BJ (cell line): ENCODE measurements around the gene NUCB1. TPM values are rescaled to one million over a fixed set of nuclear protein-coding genes. Genes with fewer than 3 reads are reported as not detected.
"Not testable (repeated sequence)": the region's sequence is repeated elsewhere in the genome, so short reads cannot be mapped to it uniquely, and the experiment has no call there.

Experiments
- CTCF ChIA-PET: fragments of 350-600 bp; formaldehyde crosslinking; extraction: SDS; loops from one replicate; lab custom pipeline; 2021; ENCODE audit warnings: antibody characterized with exemption, inconsistent platforms; lab: Yijun Ruan, JAX
- POLR2A ChIA-PET: fragments of 300-600 bp; sonication (Branson Sonifier 250); formaldehyde crosslinking; extraction: SDS; loops from one replicate; lab custom pipeline; 2021; ENCODE audit warnings: antibody characterized with exemption; lab: Charles Lee
- DNase-seq: peaks from one replicate; pipeline ENCODE4 v3.0.0-alpha.2; 2011; ENCODE audit warnings: low read depth
- H3K27me3 ChIP-seq: 2 replicates; pipeline ENCODE4 v1.6.0; 2011; ENCODE audit warnings: low read length; ENCODE audit not compliant: control insufficient read depth, insufficient read depth
- H3K36me3 ChIP-seq: 2 replicates; pipeline ENCODE4 v1.5.1; 2011; ENCODE audit warnings: low read length; ENCODE audit not compliant: control insufficient read depth, insufficient read depth
- H3K4me3 ChIP-seq: 2 replicates; pipeline ENCODE4 v1.5.1; 2011; ENCODE audit warnings: low read depth, mild to moderate bottlenecking, control low read depth, low read length
- polyA plus RNA-seq: library from polyadenylated mRNA; depleted of rRNA; stranded (reverse); fragments of >200 nt; gene quantifications from 2 replicates; pipeline ENCODE4 v1.2.3, GENCODE V29; 2011
- TF ChIP-seq, protein P1 (sequence below): IDR thresholded peaks from 2 replicates; pipeline ENCODE4 v1.5.1; 2011; ENCODE audit warnings: low read depth, mild to moderate bottlenecking, control low read depth, inconsistent platforms, low read length, moderate library complexity; ENCODE audit not compliant: insufficient read depth

The NUCB1 gene
- polyA plus RNA-seq, 1 experiment: 305 TPM

DNA sequence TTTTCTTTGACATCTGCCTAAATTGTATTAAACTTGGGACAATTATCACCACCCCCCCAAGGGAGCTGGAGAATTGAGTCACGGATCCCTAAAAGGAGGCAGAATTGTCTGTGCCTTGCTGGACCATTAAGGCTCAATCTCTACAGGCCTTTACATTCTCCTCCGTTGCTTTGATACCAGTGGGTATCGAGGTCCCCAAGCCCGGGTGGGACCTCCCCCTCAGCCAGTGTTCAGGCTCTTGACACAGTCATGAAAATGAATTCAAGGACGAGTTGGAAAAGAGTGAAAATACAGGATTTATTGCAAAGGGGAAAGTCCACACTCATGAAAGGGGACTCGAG is 22.3 kb upstream of the NUCB1 start:
- Histone ChIP-seq H3K4me3 (no peak overlapping the region), H3K27me3 (no peaks in the 10 kb centered on the region), H3K36me3 (peaks cover 28% of the 10 kb centered on the region)
- TF ChIP-seq, protein P1, sequence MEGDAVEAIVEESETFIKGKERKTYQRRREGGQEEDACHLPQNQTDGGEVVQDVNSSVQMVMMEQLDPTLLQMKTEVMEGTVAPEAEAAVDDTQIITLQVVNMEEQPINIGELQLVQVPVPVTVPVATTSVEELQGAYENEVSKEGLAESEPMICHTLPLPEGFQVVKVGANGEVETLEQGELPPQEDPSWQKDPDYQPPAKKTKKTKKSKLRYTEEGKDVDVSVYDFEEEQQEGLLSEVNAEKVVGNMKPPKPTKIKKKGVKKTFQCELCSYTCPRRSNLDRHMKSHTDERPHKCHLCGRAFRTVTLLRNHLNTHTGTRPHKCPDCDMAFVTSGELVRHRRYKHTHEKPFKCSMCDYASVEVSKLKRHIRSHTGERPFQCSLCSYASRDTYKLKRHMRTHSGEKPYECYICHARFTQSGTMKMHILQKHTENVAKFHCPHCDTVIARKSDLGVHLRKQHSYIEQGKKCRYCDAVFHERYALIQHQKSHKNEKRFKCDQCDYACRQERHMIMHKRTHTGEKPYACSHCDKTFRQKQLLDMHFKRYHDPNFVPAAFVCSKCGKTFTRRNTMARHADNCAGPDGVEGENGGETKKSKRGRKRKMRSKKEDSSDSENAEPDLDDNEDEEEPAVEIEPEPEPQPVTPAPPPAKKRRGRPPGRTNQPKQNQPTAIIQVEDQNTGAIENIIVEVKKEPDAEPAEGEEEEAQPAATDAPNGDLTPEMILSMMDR: no peak
- POLR2A ChIA-PET: interaction anchor here (0.6 kb wide), 1 partner anchor 119 kb away, joined by 6 read pairs; no protein-coding TSS in a partner anchor
- CTCF ChIA-PET: no interaction called here
- no peak for DNase-seq

DNA sequence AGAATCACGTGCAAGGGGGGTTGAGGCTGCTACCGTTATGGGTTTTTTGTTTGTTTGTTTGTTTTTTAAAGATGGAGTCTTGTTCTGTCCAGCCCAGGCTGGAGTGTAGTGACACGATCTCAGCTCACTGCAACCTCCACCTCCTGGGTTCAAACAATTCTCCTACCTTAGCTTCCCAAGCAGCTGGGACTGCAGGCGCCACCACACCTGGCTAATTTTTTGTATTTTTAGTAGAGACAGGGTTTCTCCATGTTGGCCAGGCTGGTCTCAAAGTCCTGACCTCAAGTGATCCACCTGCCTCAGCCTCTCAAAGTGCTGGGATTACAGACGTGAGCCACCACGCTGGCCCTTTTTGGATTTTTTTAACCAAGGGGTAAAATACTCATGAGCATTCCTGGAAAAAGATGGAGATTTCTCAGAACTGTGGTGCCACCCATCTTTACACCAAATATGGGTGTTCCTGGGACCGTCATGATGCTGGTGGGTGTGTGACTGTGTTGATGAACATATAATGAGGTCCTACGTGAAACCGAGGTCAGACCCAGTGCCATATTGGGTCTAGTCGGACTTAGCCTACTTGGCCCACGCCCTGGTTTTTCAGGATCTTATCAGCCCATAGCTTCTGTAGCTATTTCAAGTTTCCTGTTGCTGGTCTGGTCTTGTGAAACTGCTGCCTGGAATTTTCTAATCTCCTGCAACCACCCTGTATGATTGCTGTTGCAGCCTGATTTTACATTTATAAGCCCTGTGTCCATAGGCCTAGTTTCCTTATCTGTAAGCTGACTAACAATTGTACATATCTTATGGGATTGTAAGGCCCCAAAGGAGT is 21.7 kb upstream of the NUCB1 start:
- ChIA-PET CTCF (no interaction called here), POLR2A (interaction anchor here (0.8 kb wide), 1 partner anchor 23 kb away, joined by 5 read pairs; no protein-coding TSS in a partner anchor)
- Histone ChIP-seq H3K4me3 (no peak overlapping the region), H3K36me3 (peaks cover 26% of the 10 kb centered on the region), H3K27me3 (no peaks in the 10 kb centered on the region)
- TF ChIP-seq, protein P1: no peak
- DNase-seq: no peak

DNA sequence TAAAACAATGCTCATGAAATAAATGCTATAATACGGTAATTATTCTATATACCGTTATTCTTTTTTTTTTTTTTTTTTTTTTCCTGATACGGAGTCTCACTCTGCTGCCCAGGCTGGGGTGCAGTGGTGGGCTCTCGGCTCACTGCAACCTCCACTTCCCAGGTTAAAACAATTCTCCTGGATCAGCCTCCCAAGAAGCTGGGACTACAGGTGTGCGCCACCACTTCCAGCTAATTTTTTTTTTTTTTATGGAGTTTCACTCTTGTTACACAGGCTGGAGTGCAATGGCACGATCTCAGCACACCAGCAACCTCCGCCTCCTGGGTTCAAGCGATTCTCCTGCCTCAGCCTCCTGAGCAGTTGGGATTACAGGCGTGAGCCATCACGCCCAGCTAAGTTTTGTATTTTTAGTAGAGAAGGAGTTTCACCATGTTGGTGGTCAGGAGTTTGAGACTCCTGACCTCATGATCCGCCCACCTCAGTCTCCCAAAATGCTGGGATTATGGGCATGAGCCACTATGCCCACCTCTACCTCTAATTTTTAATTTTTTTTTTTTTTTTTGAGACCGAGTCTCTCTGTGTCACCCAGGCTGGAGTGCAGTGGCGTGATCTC is 21.0 kb upstream of the NUCB1 start:
- ChIA-PET CTCF (no interaction called here), POLR2A (interaction anchor here (0.8 kb wide), 1 partner anchor 22 kb away, joined by 5 read pairs; no protein-coding TSS in a partner anchor)
- DNase-seq: no peak
- Histone ChIP-seq H3K4me3 (no peak overlapping the region), H3K36me3 (peaks cover 20% of the 10 kb centered on the region), H3K27me3 (no peaks in the 10 kb centered on the region)
- TF ChIP-seq, protein P1: no peak

DNA sequence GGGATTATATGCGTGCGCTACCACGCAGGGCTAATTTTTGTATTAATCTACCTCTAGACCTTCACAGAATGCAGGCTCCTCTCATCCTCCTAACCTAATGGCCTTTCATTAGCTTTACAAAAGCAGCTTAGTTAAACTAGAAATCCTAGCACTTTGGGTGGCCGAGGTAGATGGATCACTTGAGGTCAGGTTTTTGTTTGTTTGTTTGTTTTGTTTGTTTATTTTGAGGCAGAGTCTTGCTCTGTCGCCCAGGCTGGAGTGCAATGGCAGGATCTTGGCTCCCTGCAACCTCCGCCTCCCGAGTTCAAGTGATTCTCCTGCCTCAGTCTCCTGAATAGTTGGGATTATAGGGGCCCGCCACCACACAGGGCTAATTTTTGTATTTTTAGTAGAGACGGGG is 20.4 kb upstream of the NUCB1 start:
- DNase-seq, H3K27me3 ChIP-seq, H3K4me3 ChIP-seq: not testable (repeated sequence)
- POLR2A ChIA-PET: interaction anchor here (0.8 kb wide), 1 partner anchor 21 kb away, joined by 5 read pairs; no protein-coding TSS in a partner anchor
- peaks cover 15% of the 10 kb centered on the region for H3K36me3 ChIP-seq
- CTCF ChIA-PET: interaction anchor here (1.2 kb wide), 1 partner anchor 17 kb away, joined by 3 read pairs; no protein-coding TSS in a partner anchor

DNA sequence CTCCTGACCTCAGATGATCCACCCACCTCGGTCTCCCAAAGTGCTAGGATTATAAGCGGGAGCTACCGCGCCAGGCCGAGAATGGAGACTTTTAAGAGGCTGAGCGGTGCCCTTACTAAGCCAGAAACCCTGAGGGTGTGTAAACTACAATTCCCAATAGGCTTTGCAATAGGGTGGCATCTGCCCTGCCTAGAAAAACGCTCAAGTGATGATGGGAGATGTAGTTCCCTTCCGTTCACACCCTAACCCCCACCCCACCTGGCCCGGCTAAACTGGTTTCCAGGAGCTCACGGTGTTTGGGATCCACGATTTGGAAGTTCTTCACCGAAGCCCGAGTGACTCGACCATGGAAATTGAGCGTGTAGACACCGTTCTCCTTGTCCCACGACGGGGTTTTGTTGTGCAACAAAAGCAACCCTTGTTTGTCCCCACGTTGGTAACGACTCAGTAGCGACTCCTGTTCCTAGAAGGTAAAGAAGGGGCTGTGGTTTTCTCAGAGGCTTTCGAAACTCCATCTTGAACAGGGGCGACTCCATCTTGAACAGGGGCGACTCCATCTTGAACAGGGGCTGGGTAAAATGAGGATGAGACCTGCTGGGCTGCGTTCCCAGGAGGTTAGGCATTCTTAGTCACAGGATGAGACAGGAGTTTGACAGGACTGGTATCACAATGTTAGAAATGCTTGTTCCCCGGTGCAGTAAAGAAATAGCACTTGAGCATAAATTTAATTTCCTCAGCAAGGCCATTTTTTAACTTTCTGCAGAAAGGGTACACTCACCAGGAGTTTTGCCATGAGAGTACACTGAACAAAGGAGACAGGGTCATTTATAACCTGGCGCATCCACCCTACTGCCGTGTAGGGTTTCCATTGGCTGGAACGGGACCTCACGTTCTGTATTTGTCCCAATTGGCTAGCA is 18.1 kb upstream of the NUCB1 start:
- POLR2A ChIA-PET: no interaction called here

More for the DNA sequence above, 18.1 kb upstream of the NUCB1 start:
- no peaks in the 10 kb centered on the region for H3K27me3 ChIP-seq
- CTCF ChIA-PET: no interaction called here
- peaks cover 4% of the 10 kb centered on the region for H3K36me3 ChIP-seq
- TF ChIP-seq, protein P1: no peak
- no peak for DNase-seq
- H3K4me3 ChIP-seq: no peak overlapping the region
